HepG2 (cell line): ENCODE results near the gene ACTR1B. TPM values are rescaled to one million over a fixed set of nuclear protein-coding genes. Genes with fewer than 3 reads are reported as not detected.
A peak's percentile ranks its signal among the peaks of the same experiment; 100 is the strongest.

Source experiments
- DNMT3B ChIP-seq: conservative IDR thresholded peaks from 2 replicates; pipeline ENCODE4 v1.6.1; 2016; ENCODE audit warnings: missing biosample characterization, control low read depth
- FOSL1 ChIP-seq: sonication (generic); formaldehyde crosslinking; IDR thresholded peaks from 2 replicates; pipeline ENCODE4 v1.9.0; 2021; ENCODE audit warnings: missing genetic modification reagents, borderline replicate concordance
- FOXA1 ChIP-seq, 2 experiments: fragments of 450-650 bp in 1 of 2; sonication (generic) in 1 of 2; formaldehyde crosslinking in 1 of 2; IDR thresholded peaks; 2 replicates each; pipeline versions ENCODE4 v1.4.0 to v1.6.1; 2016 to 2020; ENCODE audit warnings: missing genetic modification reagents in 1 of 2
- FOXO1 ChIP-seq: sonication (generic); formaldehyde crosslinking; IDR thresholded peaks from 2 replicates; pipeline ENCODE4 v1.4.0; 2020; ENCODE audit warnings: missing genetic modification reagents
- GABPA ChIP-seq, 2 experiments: IDR thresholded peaks; 2 replicates each; pipeline ENCODE4 v1.6.1; 2011 to 2016; ENCODE audit warnings: low read depth in 2 of 2, low read length in 1 of 2, missing biosample characterization in 1 of 2, missing genetic modification characterization in 1 of 2
- HIVEP1 ChIP-seq: sonication (generic); formaldehyde crosslinking; IDR thresholded peaks from 2 replicates; pipeline ENCODE4 v1.4.0; 2020; ENCODE audit warnings: mild to moderate bottlenecking, missing genetic modification reagents
- MED13 ChIP-seq: sonication (generic); formaldehyde crosslinking; IDR thresholded peaks from 2 replicates; pipeline ENCODE4 v1.5.0; 2020; ENCODE audit warnings: missing genetic modification reagents
- NFE2L1 ChIP-seq: sonication (generic); formaldehyde crosslinking; IDR thresholded peaks from 2 replicates; pipeline ENCODE4 v1.4.0; 2020; ENCODE audit warnings: missing genetic modification reagents, mild to moderate bottlenecking, borderline replicate concordance
- PRDM4 ChIP-seq: sonication (generic); formaldehyde crosslinking; IDR thresholded peaks from 2 replicates; pipeline ENCODE4 v1.9.0; 2021; ENCODE audit warnings: missing genetic modification reagents, borderline replicate concordance
- SIX1 ChIP-seq: sonication (generic); formaldehyde crosslinking; IDR thresholded peaks from 2 replicates; pipeline ENCODE4 v1.4.0; 2020; ENCODE audit warnings: missing genetic modification reagents, borderline replicate concordance
- SMYD3 ChIP-seq: sonication (generic); formaldehyde crosslinking; IDR thresholded peaks from 2 replicates; pipeline ENCODE4 v1.8.1; 2023; ENCODE audit warnings: mild to moderate bottlenecking, missing genetic modification reagents
- SUZ12 ChIP-seq: fragments of 150-350 bp; IDR thresholded peaks from 2 replicates; pipeline ENCODE4 v1.6.1; 2014; ENCODE audit warnings: low read depth, low read length
- TGIF2 ChIP-seq: IDR thresholded peaks from 2 replicates; pipeline ENCODE4 v1.6.1; 2016; ENCODE audit warnings: control low read depth, missing compliant biosample characterization
- ZFP36L2 ChIP-seq: sonication (generic); formaldehyde crosslinking; IDR thresholded peaks from 2 replicates; pipeline ENCODE4 v1.4.0; 2020; ENCODE audit warnings: missing genetic modification reagents
- ZFP62 ChIP-seq: sonication (generic); formaldehyde crosslinking; IDR thresholded peaks from 2 replicates; pipeline ENCODE4 v1.4.0; 2020; ENCODE audit warnings: missing genetic modification reagents
- ZNF556 ChIP-seq: sonication (generic); formaldehyde crosslinking; IDR thresholded peaks from 2 replicates; pipeline ENCODE4 v1.4.0; 2020; ENCODE audit warnings: mild to moderate bottlenecking, missing genetic modification reagents, borderline replicate concordance
- ZNF572 ChIP-seq: sonication (generic); formaldehyde crosslinking; IDR thresholded peaks from 2 replicates; pipeline ENCODE4 v1.5.1; 2020; ENCODE audit warnings: mild to moderate bottlenecking, missing genetic modification reagents
- ZNF607 ChIP-seq: sonication (generic); formaldehyde crosslinking; IDR thresholded peaks from 2 replicates; pipeline ENCODE4 v1.5.1; 2020; ENCODE audit warnings: missing genetic modification reagents, mild to moderate bottlenecking, borderline replicate concordance
- ZNF790 ChIP-seq: sonication (generic); formaldehyde crosslinking; IDR thresholded peaks from 2 replicates; pipeline ENCODE4 v1.8.0; 2022; ENCODE audit warnings: missing genetic modification reagents, mild to moderate bottlenecking, borderline replicate concordance
- ZNF839 ChIP-seq: sonication (generic); formaldehyde crosslinking; IDR thresholded peaks from 2 replicates; pipeline ENCODE4 v1.4.0; 2020; ENCODE audit warnings: missing genetic modification reagents, mild to moderate bottlenecking, borderline replicate concordance
- polyA plus RNA-seq, 8 experiments: library from polyadenylated mRNA; depleted of rRNA in 3 of 8; stranded (reverse) in 7 of 8; unstranded in 1 of 8; fragments of >200 nt; fragmentation: Illumina TruSeq in 4 of 8; extraction: Trizol in 4 of 8; gene quantifications; 2 replicates each; pipeline versions ENCODE4 v1.2.1 to v1.2.3, GENCODE V29; 2011 to 2016; ENCODE audit warnings: low read depth in 4 of 8, missing spikeins in 1 of 8, mixed read lengths in 1 of 8; ENCODE audit not compliant: insufficient read depth in 1 of 8
- total RNA-seq, 5 experiments: library from RNA; depleted of rRNA; stranded (reverse); fragments of >200 nt; fragmentation: Illumina TruSeq; extraction: Trizol; gene quantifications; 2 replicates each; pipeline ENCODE4 v1.2.3, GENCODE V29; 2016; ENCODE audit warnings: low read depth in 1 of 5
- TF ChIP-seq, protein P1 (sequence below): sonication (generic); formaldehyde crosslinking; IDR thresholded peaks from 2 replicates; pipeline ENCODE4 v1.4.0; 2020; ENCODE audit warnings: mild to moderate bottlenecking, missing genetic modification reagents
- TF ChIP-seq, protein P2 (sequence below): sonication (generic); formaldehyde crosslinking; IDR thresholded peaks from 2 replicates; pipeline ENCODE4 v1.5.0; 2020; ENCODE audit warnings: mild to moderate bottlenecking, missing genetic modification reagents, moderate library complexity

The ACTR1B gene
- total and polyA plus RNA-seq, 2 of the 13 experiments (the other 11 are each of a cell fraction or from before 2014, with no cell fraction given): 61.7 to 76.7 TPM

GRCh38 chr2:97645695-97646629 is 17.9 kb downstream of the ACTR1B start, which contains the start of gene COX5B (continued):
- TF ChIP-seq PRDM4 (no peak), DNMT3B (CRISPR knock-in tag) (no peak; the same call in 1 of the 2 replicates), GABPA (IDR thresholded peaks at IDR 0.05; ENCODE audit: low read depth, low read length) (peak; percentile 86), GABPA (CRISPR knock-in tag; IDR thresholded peaks at IDR 0.05; ENCODE audit: low read depth) (peak; percentile 95), FOXA1 (IDR thresholded peaks at IDR 0.05) (no peak), FOXA1 (CRISPR knock-in tag; IDR thresholded peaks at IDR 0.05) (no peak), NFE2L1 (CRISPR knock-in tag) (no peak), FOSL1 (CRISPR knock-in tag) (peak; percentile 24; the same call in 1 of the 2 replicates), ZNF556 (CRISPR knock-in tag) (peak; percentile 60; the same call in 1 of the 2 replicates), ZFP62 (CRISPR knock-in tag) (no peak), SUZ12 (no peak), TGIF2 (CRISPR knock-in tag) (peak; percentile 42; the same call in 1 of the 2 replicates), ZFP36L2 (CRISPR knock-in tag) (no peak), ZNF839 (no peak; the same call in none of the 2 replicates), SIX1 (peak; percentile 34; the same call in 1 of the 2 replicates), HIVEP1 (CRISPR knock-in tag) (peak; percentile 70; the same call in 1 of the 2 replicates), ZNF790 (peak; percentile 80; the same call in 1 of the 2 replicates), FOXO1 (CRISPR knock-in tag) (no peak; the same call in 1 of the 2 replicates), ZNF572 (CRISPR knock-in tag) (no peak), SMYD3 (0 out of 2 replicates have a peak, but pooled peaks have one; percentile 44), MED13 (CRISPR knock-in tag) (peak; percentile 91), ZNF607 (CRISPR knock-in tag) (no peak; the same call in 1 of the 2 replicates)
- TF ChIP-seq, protein P1, sequence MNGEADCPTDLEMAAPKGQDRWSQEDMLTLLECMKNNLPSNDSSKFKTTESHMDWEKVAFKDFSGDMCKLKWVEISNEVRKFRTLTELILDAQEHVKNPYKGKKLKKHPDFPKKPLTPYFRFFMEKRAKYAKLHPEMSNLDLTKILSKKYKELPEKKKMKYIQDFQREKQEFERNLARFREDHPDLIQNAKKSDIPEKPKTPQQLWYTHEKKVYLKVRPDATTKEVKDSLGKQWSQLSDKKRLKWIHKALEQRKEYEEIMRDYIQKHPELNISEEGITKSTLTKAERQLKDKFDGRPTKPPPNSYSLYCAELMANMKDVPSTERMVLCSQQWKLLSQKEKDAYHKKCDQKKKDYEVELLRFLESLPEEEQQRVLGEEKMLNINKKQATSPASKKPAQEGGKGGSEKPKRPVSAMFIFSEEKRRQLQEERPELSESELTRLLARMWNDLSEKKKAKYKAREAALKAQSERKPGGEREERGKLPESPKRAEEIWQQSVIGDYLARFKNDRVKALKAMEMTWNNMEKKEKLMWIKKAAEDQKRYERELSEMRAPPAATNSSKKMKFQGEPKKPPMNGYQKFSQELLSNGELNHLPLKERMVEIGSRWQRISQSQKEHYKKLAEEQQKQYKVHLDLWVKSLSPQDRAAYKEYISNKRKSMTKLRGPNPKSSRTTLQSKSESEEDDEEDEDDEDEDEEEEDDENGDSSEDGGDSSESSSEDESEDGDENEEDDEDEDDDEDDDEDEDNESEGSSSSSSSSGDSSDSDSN (CRISPR knock-in tag): peak; percentile 82
- TF ChIP-seq, protein P2, sequence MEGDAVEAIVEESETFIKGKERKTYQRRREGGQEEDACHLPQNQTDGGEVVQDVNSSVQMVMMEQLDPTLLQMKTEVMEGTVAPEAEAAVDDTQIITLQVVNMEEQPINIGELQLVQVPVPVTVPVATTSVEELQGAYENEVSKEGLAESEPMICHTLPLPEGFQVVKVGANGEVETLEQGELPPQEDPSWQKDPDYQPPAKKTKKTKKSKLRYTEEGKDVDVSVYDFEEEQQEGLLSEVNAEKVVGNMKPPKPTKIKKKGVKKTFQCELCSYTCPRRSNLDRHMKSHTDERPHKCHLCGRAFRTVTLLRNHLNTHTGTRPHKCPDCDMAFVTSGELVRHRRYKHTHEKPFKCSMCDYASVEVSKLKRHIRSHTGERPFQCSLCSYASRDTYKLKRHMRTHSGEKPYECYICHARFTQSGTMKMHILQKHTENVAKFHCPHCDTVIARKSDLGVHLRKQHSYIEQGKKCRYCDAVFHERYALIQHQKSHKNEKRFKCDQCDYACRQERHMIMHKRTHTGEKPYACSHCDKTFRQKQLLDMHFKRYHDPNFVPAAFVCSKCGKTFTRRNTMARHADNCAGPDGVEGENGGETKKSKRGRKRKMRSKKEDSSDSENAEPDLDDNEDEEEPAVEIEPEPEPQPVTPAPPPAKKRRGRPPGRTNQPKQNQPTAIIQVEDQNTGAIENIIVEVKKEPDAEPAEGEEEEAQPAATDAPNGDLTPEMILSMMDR (CRISPR knock-in tag): peak; percentile 29; the same call in 1 of the 2 replicates
